Skin epidermis (tissue), 12 donors: ENCODE data around the gene DAGLA.

Experiments
- H3K27ac ChIP-seq, 21 experiments: fragments of 200-600 bp; sonication (generic) in 11 of 21; one replicate each; pipeline ENCODE4 v1.5.0; 2020; ENCODE audit warnings: mild to moderate bottlenecking in 3 of 21, inconsistent platforms in 2 of 21, moderate library complexity in 2 of 21
- H3K4me3 ChIP-seq, 7 experiments: fragments of 200-600 bp; sonication (generic) in 2 of 7; one replicate each; pipeline ENCODE4 v1.5.0; 2020; ENCODE audit warnings: inconsistent platforms in 2 of 7, mild to moderate bottlenecking in 2 of 7, moderate library complexity in 1 of 7

DAGLA gene

GRCh38 chr11:61704838-61705237, 24.6 kb downstream of the DAGLA start:
- H3K4me3 ChIP-seq = no peak overlapping the region
- no peak overlapping the region for H3K27ac ChIP-seq

- no peak overlapping the region for H3K27ac ChIP-seq
- H3K4me3 ChIP-seq = no peak overlapping the region
Measured at GRCh38 chr11:61706452-61707400, 26.5 kb downstream of the DAGLA start.

GRCh38 chr11:61707574-61707973, 27.4 kb downstream of the DAGLA start:
- no peak overlapping the region for H3K4me3 ChIP-seq
- H3K27ac ChIP-seq = no peak overlapping the region

GRCh38 chr11:61709110-61709509, 28.9 kb downstream of the DAGLA start:
- H3K27ac ChIP-seq = no peak overlapping the region
- H3K4me3 ChIP-seq = no peak overlapping the region

- Histone ChIP-seq H3K27ac (no peak overlapping the region), H3K4me3 (no peak overlapping the region)
Measured at GRCh38 chr11:61709572-61709971, 29.4 kb downstream of the DAGLA start.

GRCh38 chr11:61710019-61710418, 29.8 kb downstream of the DAGLA start:
- Histone ChIP-seq H3K4me3 (no peak overlapping the region), H3K27ac (no peak overlapping the region)

- H3K4me3 ChIP-seq = no peak overlapping the region
- H3K27ac ChIP-seq = peak overlapping the region in 3 of 21 experiments; percentile 11 to 54 (median 19)
Measured at GRCh38 chr11:61711037-61711436, 30.8 kb downstream of the DAGLA start.

GRCh38 chr11:61711498-61711897, 31.3 kb downstream of the DAGLA start:
- no peak overlapping the region for H3K4me3 ChIP-seq
- peak overlapping the region in 3 of 21 experiments; percentile 11 to 54 (median 18) for H3K27ac ChIP-seq

GRCh38 chr11:61712314-61712713, 32.1 kb downstream of the DAGLA start:
- H3K4me3 ChIP-seq = no peak overlapping the region
- no peak overlapping the region for H3K27ac ChIP-seq

- no peak overlapping the region for H3K27ac ChIP-seq
- no peak overlapping the region for H3K4me3 ChIP-seq
Measured at GRCh38 chr11:61712846-61713245, 32.7 kb downstream of the DAGLA start.

GRCh38 chr11:61713464-61713863, 33.3 kb downstream of the DAGLA start:
- Histone ChIP-seq H3K27ac (no peak overlapping the region), H3K4me3 (no peak overlapping the region)

- no peak overlapping the region for H3K27ac ChIP-seq
- no peak overlapping the region for H3K4me3 ChIP-seq
Measured at GRCh38 chr11:61713906-61714305, 33.7 kb downstream of the DAGLA start.

- no peak overlapping the region for H3K27ac ChIP-seq
- H3K4me3 ChIP-seq = no peak overlapping the region
Measured at GRCh38 chr11:61714316-61714715, 34.1 kb downstream of the DAGLA start.

- Histone ChIP-seq H3K4me3 (no peak overlapping the region), H3K27ac (no peak overlapping the region)
Measured at GRCh38 chr11:61714916-61715315, 34.7 kb downstream of the DAGLA start.

- H3K27ac ChIP-seq = no peak overlapping the region
Measured at GRCh38 chr11:61715867-61716266, 35.7 kb downstream of the DAGLA start.

GRCh38 chr11:61716478-61717285, 36.5 kb downstream of the DAGLA start:
- peak overlapping the region in 1 of 21 experiments; percentile 43 for H3K27ac ChIP-seq
- H3K4me3 ChIP-seq = no peak overlapping the region

More at GRCh38 chr11:61715867-61716266, 35.7 kb downstream of the DAGLA start:
- no peak overlapping the region for H3K4me3 ChIP-seq

- Histone ChIP-seq H3K4me3 (no peak overlapping the region), H3K27ac (peak overlapping the region in 4 of 21 experiments; percentile 34 to 78 (median 56))
Measured at GRCh38 chr11:61717286-61718033, 37.3 kb downstream of the DAGLA start.

- peak overlapping the region in 11 of 21 experiments; percentile 2 to 78 (median 51) for H3K27ac ChIP-seq
- peak overlapping the region in 4 of 7 experiments; percentile 11 to 22 (median 17) for H3K4me3 ChIP-seq
Measured at GRCh38 chr11:61718046-61718531, 37.9 kb downstream of the DAGLA start.

- H3K4me3 ChIP-seq = peak overlapping the region in 5 of 7 experiments; percentile 11 to 22 (median 17)
- peak overlapping the region in 14 of 21 experiments; percentile 4 to 78 (median 46) for H3K27ac ChIP-seq
Measured at GRCh38 chr11:61718621-61719302, 38.6 kb downstream of the DAGLA start.
